SU-DHL-6 (cell line): ENCODE measurements around the gene TBPL1.

Source experiments
- H2AFZ ChIP-seq: fragments of 200-600 bp; sonication (generic); 2 replicates; pipeline ENCODE4 v1.6.1; 2014; ENCODE audit warnings: low read depth, mild to moderate bottlenecking, moderate library complexity, mixed read lengths, antibody characterized with exemption, low read length; ENCODE audit not compliant: severe bottlenecking
- H3F3A ChIP-seq: fragments of 200-600 bp; shearing (Covaris generic); 2 replicates; pipeline ENCODE4 v1.6.0; 2016; ENCODE audit warnings: antibody characterized with exemption, mild to moderate bottlenecking; ENCODE audit not compliant: insufficient read depth
- H3K27ac ChIP-seq: fragments of 200-600 bp; sonication (generic); 2 replicates; pipeline ENCODE4 v1.5.1; 2016; ENCODE audit warnings: low read depth, mild to moderate bottlenecking, low read length, moderate library complexity, mixed read lengths
- H3K27me3 ChIP-seq: fragments of 200-600 bp; sonication (generic), shearing (Covaris generic); 2 replicates; pipeline ENCODE4 v1.6.0; 2014; ENCODE audit warnings: mild to moderate bottlenecking, low read length
- H3K36me3 ChIP-seq: fragments of 200-600 bp; sonication (generic); 2 replicates; pipeline ENCODE4 v1.6.1; 2014; ENCODE audit warnings: mild to moderate bottlenecking, low read length, mixed read lengths
- H3K4me2 ChIP-seq: fragments of 300-600, 200-600 bp; shearing (Covaris generic), sonication (generic); 2 replicates; pipeline ENCODE4 v1.6.0; 2014; ENCODE audit warnings: low read length, low read depth, mild to moderate bottlenecking; ENCODE audit not compliant: poor library complexity, severe bottlenecking
- H3K4me3 ChIP-seq: fragments of 200-600 bp; sonication (generic); 2 replicates; pipeline ENCODE4 v1.5.1; 2014; ENCODE audit warnings: antibody characterized with exemption, low read length, mild to moderate bottlenecking, mixed read lengths; ENCODE audit not compliant: insufficient read depth, poor library complexity, severe bottlenecking
- H3K79me2 ChIP-seq: fragments of 200-600 bp; sonication (generic); 2 replicates; pipeline ENCODE4 v1.6.1; 2014; ENCODE audit warnings: mild to moderate bottlenecking, low read length, moderate library complexity; ENCODE audit not compliant: insufficient read depth
- H3K9ac ChIP-seq: fragments of 200-600 bp; sonication (generic); 2 replicates; pipeline ENCODE4 v1.7.0; 2014; ENCODE audit warnings: mild to moderate bottlenecking, low read length
- H3K9me2 ChIP-seq: fragments of 200-600 bp; sonication (generic); replicated peaks from 2 replicates; pipeline ENCODE4 v1.6.1; 2014; ENCODE audit warnings: low read length; ENCODE audit not compliant: insufficient read depth
- H3K9me3 ChIP-seq: fragments of 200-600 bp; sonication (generic); 2 replicates; pipeline ENCODE4 v1.6.1; 2014; ENCODE audit warnings: low read length, mixed read lengths; ENCODE audit not compliant: insufficient read depth
- H4K20me1 ChIP-seq: fragments of 200-600 bp; sonication (generic); 2 replicates; pipeline ENCODE4 v1.6.1; 2014; ENCODE audit warnings: low read depth, mild to moderate bottlenecking, antibody characterized with exemption, low read length, moderate library complexity, mixed read lengths
- CTCF ChIP-seq: fragments of 200-600 bp; sonication (generic); IDR thresholded peaks from one replicate; pipeline ENCODE4 v1.5.1; 2017; ENCODE audit warnings: antibody characterized with exemption, mild to moderate bottlenecking, low read length, moderate library complexity; ENCODE audit not compliant: insufficient read depth, poor library complexity, severe bottlenecking
- EZH2phosphoT487 ChIP-seq: fragments of 200-600 bp; sonication (generic), shearing (Covaris generic); conservative IDR thresholded peaks from 2 replicates; pipeline ENCODE4 v1.6.1; 2018; ENCODE audit warnings: mild to moderate bottlenecking, antibody characterized with exemption, low read length, moderate library complexity, mixed read lengths

TBPL1 gene

GRCh38 chr6:133959667-133960368 is 6.8 kb downstream of the TBPL1 start:
- Histone ChIP-seq H3K79me2 (peaks cover 97% of the 10 kb centered on the region), H3K9me3 (no peaks in the 10 kb centered on the region), H3K9ac (no peak overlapping the region), H3K4me3 (no peak overlapping the region), H3F3A (no peaks in the 10 kb centered on the region), H3K4me2 (no peak overlapping the region), H2AFZ (no peak overlapping the region), H3K9me2 (no peaks in the 10 kb centered on the region), H3K27ac (no peak overlapping the region), H3K27me3 (no peaks in the 10 kb centered on the region), H4K20me1 (peaks cover 33% of the 10 kb centered on the region), H3K36me3 (no peaks in the 10 kb centered on the region)
- TF ChIP-seq EZH2phosphoT487 (no peak), CTCF (no peak)

- Histone ChIP-seq H2AFZ (no peak overlapping the region), H3K36me3 (no peaks in the 10 kb centered on the region), H3K9me2 (no peaks in the 10 kb centered on the region), H4K20me1 (peaks cover 19% of the 10 kb centered on the region), H3K4me3 (no peak overlapping the region), H3F3A (no peaks in the 10 kb centered on the region), H3K79me2 (peaks cover 97% of the 10 kb centered on the region), H3K4me2 (no peak overlapping the region), H3K9me3 (no peaks in the 10 kb centered on the region), H3K9ac (no peak overlapping the region), H3K27me3 (no peaks in the 10 kb centered on the region), H3K27ac (no peak overlapping the region)
- no peak for TF ChIP-seq CTCF
- TF ChIP-seq EZH2phosphoT487, result no peak
Measured at GRCh38 chr6:133961831-133962230, 8.8 kb downstream of the TBPL1 start.

- H3K79me2 ChIP-seq, result peaks cover 94% of the 10 kb centered on the region
- no peak for TF ChIP-seq CTCF
- no peak for TF ChIP-seq EZH2phosphoT487
- no peak overlapping the region for H3K4me3 ChIP-seq
- no peaks in the 10 kb centered on the region; the same call in 1 of the 2 replicates for H3F3A ChIP-seq
- H3K36me3 ChIP-seq, result no peaks in the 10 kb centered on the region
- no peaks in the 10 kb centered on the region for H3K9me3 ChIP-seq
- no peak overlapping the region for H3K9ac ChIP-seq
- no peaks in the 10 kb centered on the region for H3K27me3 ChIP-seq
- peaks cover 14% of the 10 kb centered on the region for H4K20me1 ChIP-seq
- H3K4me2 ChIP-seq, result no peak overlapping the region
- H3K9me2 ChIP-seq, result no peaks in the 10 kb centered on the region
- no peak overlapping the region for H3K27ac ChIP-seq
- no peak overlapping the region for H2AFZ ChIP-seq
Measured at GRCh38 chr6:133964052-133964451, 11.0 kb downstream of the TBPL1 start.
